ENCODE results near the gene TUBB6.

TUBB6 gene

DNA sequence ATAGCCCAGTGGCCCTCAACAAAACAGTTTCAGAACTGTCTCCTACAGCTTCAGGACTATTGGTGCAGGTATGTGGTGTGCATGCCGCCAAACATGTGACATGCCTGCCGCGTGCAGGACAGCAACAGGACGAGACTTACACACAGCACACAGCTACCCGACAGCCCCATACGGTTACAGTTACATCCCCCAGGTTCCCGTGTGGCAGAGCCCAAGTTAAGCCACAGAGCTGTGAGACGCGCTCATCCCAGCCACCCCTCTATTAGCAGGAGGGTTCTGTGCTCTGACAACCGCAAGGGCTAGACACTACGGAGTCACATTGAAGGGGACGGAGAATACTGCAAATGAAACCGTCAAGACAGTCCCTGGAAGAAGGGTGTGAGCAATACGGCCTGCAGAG lies 16.4 kb upstream of the TUBB6 start:
- no peak for DNase-seq

- no peak for DNase-seq
Observed at GRCh38 chr18:12293831-12294230, 14.2 kb upstream of the TUBB6 start.

GRCh38 chr18:12295389-12296086 lies 12.5 kb upstream of the TUBB6 start:
- DNase-seq: no peak

- no peak for DNase-seq
Observed at GRCh38 chr18:12296087-12296403, 12.0 kb upstream of the TUBB6 start.

DNA sequence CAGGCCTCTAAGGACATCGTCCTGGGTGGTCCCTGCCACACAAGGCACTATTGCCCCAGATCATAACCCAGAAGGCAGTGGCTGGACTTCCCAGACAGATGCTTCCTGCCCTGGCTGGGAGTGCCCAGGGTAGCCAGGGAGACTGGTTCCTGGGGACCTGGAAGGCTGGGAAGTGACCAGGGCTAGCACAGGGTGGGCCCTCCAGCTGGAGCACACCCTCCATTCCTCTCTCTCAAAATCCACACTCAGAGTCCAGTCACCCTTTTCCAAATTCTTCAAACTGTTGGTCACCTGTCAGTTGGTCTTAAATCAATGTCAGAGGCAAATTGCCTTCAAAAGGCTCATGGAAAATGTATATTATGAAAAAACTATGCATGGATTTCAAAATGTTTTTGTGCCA lies 11.6 kb upstream of the TUBB6 start:
- no peak for DNase-seq

DNA sequence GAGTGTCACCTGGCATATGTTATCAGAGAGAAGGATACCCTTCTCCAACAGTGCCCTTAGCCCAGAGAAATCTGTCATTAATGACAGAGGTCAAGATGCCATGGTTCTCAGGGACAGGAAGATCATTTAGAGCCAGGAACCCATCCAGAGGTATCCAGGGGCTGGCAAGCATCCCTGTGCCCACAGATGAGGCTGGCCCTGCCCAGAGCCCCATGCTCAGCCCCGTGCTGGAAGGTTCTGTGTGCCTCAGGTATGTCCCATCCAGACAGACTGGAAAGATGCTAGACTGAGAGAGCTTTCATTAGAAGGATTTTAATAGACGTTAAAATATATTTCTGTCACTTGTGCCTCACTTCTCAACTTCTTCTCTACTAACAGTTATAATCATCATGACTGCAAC lies 8.2 kb upstream of the TUBB6 start:
- DNase-seq: no peak

GRCh38 chr18:12301263-12302005 lies 6.6 kb upstream of the TUBB6 start:
- DNase-seq: no peak

GRCh38 chr18:12302391-12303147 lies 5.5 kb upstream of the TUBB6 start:
- DNase-seq: peak; percentile 68

GRCh38 chr18:12304351-12305210 lies 3.5 kb upstream of the TUBB6 start:
- DNase-seq: no peak

- no peak for DNase-seq
Observed at GRCh38 chr18:12305211-12305610, 2.8 kb upstream of the TUBB6 start.

DNA sequence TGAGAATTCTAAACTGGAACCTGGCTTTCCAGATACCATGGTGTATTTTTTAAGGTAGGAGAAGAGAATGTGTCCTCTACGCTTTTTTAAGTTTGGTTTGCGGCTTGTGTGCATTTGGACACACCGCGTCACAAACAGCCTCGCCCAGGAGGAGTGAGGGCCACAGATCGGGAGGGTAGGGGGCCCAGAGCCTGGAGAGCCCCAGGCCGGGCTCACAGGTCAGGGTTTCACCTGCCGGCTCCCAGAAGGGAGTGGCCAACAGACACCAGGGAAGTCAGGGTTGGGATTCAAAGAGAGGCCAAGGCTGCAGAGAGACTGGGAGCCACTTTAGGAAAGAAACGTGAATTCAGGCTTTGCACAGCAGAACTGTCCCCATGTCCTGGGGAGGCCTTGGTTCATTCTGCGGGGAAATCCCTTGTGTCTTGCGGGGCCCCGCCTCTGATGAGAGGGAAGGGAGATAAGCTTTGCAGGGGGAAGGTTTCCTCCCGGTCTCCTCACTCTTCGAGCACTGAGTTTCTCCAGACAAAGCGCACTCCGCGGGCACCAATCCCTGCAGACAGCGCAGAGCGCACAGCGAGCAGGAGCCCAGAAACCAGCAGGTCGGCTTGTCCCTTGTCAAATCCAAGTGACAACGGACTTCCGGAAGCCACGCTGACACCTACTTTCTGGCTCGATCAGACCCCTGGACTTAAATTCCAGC lies 2.0 kb upstream of the TUBB6 start:
- no peak for DNase-seq

GRCh38 chr18:12306752-12307700 lies 1.0 kb upstream of the TUBB6 start:
- peak; percentile 47 for DNase-seq

GRCh38 chr18:12308386-12309100 lies 502 bp downstream of the TUBB6 start:
- DNase-seq: peak; percentile 64

DNA sequence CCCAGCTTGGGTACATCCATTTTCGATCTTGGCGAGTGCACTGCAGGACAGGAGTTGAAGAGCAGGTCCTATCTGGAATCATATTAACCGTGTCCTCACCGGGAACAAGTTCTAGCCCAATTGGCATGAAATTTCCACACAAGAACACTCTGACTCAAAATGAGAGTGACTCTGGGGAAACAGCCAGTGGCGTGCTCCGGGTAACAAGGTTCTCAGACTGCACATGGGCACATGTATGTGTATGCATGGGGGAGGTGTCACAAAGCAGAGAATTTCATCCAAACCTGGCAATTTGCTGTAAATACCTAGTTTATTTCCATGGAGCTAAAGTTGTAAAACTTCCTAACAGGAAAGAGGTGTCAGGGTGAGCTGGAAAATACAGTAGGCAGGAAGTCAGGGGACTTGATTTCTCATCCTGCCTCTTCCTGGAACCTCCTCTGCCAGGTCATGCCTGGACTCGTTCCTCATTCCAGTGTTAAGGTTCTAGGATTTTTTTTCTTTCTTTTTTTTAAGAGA lies 1.7 kb downstream of the TUBB6 start:
- DNase-seq: no peak

DNA sequence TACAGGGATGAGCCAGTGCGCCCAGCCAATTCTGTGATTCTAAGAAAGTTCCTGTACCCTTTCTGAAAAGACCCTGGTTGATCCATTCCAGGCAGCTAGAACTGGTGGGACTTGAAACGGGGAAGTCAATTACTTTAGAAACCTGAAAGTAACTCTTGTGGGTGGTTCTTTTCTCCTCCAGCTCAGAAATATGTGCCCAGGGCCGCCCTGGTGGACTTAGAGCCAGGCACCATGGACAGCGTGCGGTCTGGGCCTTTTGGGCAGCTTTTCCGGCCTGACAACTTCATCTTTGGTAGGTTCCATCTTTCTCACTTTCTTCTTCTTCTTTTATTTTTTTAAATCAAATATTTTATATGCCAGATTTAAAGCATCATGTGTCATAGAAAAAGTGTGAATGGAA lies 2.7 kb downstream of the TUBB6 start:
- DNase-seq: no peak

DNA sequence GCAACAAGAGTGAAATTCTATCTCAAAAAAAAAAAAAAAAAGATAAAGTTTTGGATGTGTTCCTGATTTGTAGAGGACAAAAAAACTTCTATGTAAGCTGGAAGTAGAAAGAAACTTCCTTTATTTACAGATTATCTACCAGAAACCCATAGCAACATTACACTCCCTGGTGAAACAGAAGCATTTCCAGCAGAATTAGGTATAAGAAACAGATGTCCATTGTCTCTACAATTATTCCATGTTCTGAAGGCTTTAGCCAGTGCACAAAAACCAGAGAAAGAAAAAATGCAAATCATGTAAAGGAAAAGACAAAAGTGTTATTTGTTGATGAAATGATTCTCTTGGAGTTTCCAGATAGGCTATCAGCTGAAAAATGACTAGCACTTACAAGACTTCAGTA lies 4.9 kb downstream of the TUBB6 start:
- no peak for DNase-seq

GRCh38 chr18:12313530-12314245 lies 5.6 kb downstream of the TUBB6 start:
- DNase-seq: no peak

GRCh38 chr18:12314591-12315305 lies 6.7 kb downstream of the TUBB6 start:
- no peak for DNase-seq

DNA sequence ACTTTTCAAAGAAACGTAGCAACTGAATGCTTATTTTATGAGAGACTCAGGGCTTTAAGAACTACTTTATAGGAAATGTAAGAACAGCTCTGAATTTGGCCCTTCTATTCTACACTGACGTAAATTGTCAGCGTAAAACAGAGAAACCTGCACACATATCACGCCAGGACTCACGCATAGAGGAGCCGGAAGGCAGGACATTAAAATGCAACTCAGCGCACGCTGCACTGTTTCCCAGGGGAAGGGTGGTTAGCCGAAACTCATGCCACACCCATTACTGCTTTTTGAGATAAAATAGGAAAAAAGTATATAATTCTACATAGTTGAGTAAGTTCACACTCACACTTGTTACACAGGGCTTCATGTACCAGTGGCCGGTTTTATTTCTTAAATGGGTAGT lies 7.4 kb downstream of the TUBB6 start:
- DNase-seq: no peak
